Ascending aorta (tissue), 2 donors: ENCODE results near the gene TGFA. TPM values are rescaled to one million over a fixed set of nuclear protein-coding genes. Genes with fewer than 3 reads are reported as not detected.

Experiments used
- DNase-seq, 2 donors: peaks; one replicate each; pipeline ENCODE4 v3.0.0-alpha.2; 2019; ENCODE audit warnings: low spot score in 2 of 2
- H3K27ac ChIP-seq, 2 donors: fragments of 200-600 bp; sonication (generic); one replicate each; pipeline ENCODE4 v1.5.1; 2016 to 2017; ENCODE audit warnings: mild to moderate bottlenecking in 1 of 2
- H3K27me3 ChIP-seq: fragments of 200-600 bp; sonication (generic); one replicate; pipeline ENCODE4 v1.5.1; 2017
- H3K36me3 ChIP-seq, 2 donors: fragments of 200-600 bp; sonication (generic); one replicate each; pipeline ENCODE4 v1.5.1; 2016
- H3K4me1 ChIP-seq, 2 donors: fragments of 200-600 bp; sonication (generic); one replicate each; pipeline ENCODE4 v1.5.1; 2016 to 2017; ENCODE audit warnings: mild to moderate bottlenecking in 1 of 2
- H3K4me3 ChIP-seq, 2 donors: fragments of 200-600 bp; sonication (generic); one replicate each; pipeline ENCODE4 v1.5.1; 2016 to 2017; ENCODE audit warnings: mild to moderate bottlenecking in 1 of 2
- H3K9me3 ChIP-seq, 2 donors: fragments of 200-600 bp; sonication (generic); one replicate each; pipeline ENCODE4 v1.5.1; 2016
- intact Hi-C: fragments of 100-400 bp; cut with DNase I; formaldehyde crosslinking; loops from one replicate; pipeline ENCODE4 v1.15.1; 2023
- total RNA-seq: library from RNA; depleted of rRNA; stranded (reverse); fragments of >200 nt; gene quantifications from one replicate; pipeline ENCODE4 v1.1.0, GENCODE V29; 2016
- TF ChIP-seq, protein P1 (sequence below), 3 experiments: fragments of 200-600 bp in 2 of 3; fragments of 450-650 bp in 1 of 3; sonication (generic) in 2 of 3; IDR thresholded peaks; one replicate each; pipeline ENCODE4 v1.5.1; 2016 to 2019; ENCODE audit warnings: antibody characterized with exemption in 3 of 3, mild to moderate bottlenecking in 1 of 3, moderate library complexity in 1 of 3

Gene TGFA
- total RNA-seq, 1 donor from 2014 or later: 1.8 TPM

DNA sequence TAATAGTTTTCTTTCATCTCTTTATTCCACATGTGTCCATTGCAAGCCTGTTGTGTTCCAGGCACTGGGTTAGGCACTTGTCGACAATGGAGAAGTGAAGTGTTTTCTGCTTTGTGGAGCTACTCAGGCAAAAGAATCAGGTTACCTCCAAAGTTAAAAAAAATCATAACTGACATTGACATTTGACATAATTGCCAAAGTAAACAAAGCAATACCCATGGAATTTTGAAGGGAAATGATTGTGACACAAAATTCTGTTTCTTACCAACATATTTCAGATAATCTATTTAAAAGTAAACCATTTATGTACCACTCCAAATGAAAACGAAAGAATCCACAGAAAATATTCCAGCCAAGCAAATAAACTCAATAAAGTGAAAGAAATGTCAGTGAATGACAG lies 6.4 kb upstream of the TGFA start:
- TF ChIP-seq, protein P1, sequence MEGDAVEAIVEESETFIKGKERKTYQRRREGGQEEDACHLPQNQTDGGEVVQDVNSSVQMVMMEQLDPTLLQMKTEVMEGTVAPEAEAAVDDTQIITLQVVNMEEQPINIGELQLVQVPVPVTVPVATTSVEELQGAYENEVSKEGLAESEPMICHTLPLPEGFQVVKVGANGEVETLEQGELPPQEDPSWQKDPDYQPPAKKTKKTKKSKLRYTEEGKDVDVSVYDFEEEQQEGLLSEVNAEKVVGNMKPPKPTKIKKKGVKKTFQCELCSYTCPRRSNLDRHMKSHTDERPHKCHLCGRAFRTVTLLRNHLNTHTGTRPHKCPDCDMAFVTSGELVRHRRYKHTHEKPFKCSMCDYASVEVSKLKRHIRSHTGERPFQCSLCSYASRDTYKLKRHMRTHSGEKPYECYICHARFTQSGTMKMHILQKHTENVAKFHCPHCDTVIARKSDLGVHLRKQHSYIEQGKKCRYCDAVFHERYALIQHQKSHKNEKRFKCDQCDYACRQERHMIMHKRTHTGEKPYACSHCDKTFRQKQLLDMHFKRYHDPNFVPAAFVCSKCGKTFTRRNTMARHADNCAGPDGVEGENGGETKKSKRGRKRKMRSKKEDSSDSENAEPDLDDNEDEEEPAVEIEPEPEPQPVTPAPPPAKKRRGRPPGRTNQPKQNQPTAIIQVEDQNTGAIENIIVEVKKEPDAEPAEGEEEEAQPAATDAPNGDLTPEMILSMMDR (IDR thresholded peaks at IDR 0.05): no peak
- no peaks in the 10 kb centered on the region for H3K36me3 ChIP-seq
- intact Hi-C loops: no loop called here
- no peaks in the 10 kb centered on the region for H3K27me3 ChIP-seq
- H3K4me3 ChIP-seq: no peak overlapping the region
- no peak overlapping the region for H3K27ac ChIP-seq
- DNase-seq: no peak
- H3K9me3 ChIP-seq: no peaks in the 10 kb centered on the region
- H3K4me1 ChIP-seq: no peaks in the 10 kb centered on the region

DNA sequence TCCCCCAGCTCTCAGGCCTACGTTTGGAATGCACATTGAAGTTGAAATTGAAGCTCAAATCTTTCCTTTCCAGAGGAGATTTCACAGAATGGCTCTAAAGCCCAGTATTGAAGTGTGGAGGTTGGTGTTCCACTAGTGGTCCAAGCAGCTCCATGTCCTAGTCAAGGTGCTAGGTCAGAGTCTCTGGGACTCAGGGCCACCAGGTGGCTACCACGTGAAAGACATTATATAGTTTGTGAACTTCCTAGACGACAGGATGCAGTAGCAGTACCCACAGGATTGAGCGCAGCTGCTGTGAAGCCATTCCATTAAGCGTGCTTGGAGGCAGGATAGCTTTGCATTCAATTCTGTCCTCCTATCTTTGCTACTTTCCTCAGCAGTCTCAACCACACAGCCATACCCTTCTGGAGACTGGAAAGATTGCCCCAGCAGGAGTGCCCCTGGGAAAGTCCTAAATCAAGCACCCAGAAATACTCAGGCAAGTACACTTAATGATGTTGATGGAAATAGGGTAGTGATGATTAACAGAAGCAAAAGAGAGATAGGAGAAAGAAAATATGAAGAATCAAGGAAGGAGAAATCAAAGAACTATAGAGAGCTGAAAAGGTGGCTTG lies 4.7 kb upstream of the TGFA start:
- H3K36me3 ChIP-seq: no peaks in the 10 kb centered on the region
- TF ChIP-seq, protein P1 (IDR thresholded peaks at IDR 0.05): no peak
- intact Hi-C loops: no loop called here
- no peak overlapping the region for H3K4me3 ChIP-seq
- H3K4me1 ChIP-seq: peaks cover 0 to 7% of the 10 kb centered on the region in 2 donors
- H3K9me3 ChIP-seq: no peaks in the 10 kb centered on the region
- DNase-seq: no peak
- H3K27ac ChIP-seq: no peak overlapping the region
- no peaks in the 10 kb centered on the region for H3K27me3 ChIP-seq

DNA sequence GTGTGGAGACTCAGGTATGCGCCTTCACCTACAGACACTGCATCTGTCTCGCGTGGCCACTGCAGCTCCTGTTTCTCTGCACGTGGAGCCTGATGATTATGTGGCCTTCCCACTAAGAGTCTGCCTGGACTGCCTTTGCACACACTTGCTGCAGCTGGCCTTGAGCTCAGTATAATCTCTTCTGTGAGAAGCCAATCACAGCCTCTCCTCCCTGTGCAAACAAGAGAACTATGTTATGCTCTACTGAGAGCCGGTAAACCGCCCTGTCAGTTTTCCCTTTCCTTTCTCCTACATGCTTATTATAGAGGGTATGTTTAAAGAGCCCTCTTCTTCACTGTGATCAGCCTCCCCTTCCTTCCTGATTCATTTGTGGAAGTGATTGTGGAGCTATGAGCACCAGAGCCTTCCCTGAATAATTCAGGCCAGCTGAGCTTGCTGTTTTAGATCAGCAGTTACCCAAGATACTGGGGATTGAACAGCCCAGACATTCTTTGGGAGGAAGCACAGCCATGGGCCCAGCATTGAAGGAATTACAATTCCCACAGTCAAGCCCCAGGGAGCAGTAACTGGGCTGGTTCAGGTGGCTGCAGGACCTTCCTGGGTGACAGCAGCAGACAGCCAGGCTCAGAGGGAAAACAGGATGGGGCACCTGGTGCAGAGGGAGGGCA lies 3.7 kb upstream of the TGFA start:
- TF ChIP-seq, protein P1 (IDR thresholded peaks at IDR 0.05): no peak
- Histone ChIP-seq H3K27ac (no peak overlapping the region), H3K4me1 (peaks cover 0 to 11% of the 10 kb centered on the region in 2 donors), H3K27me3 (no peaks in the 10 kb centered on the region), H3K36me3 (no peaks in the 10 kb centered on the region), H3K4me3 (no peak overlapping the region), H3K9me3 (no peaks in the 10 kb centered on the region)
- intact Hi-C loops: no loop called here
- no peak for DNase-seq

DNA sequence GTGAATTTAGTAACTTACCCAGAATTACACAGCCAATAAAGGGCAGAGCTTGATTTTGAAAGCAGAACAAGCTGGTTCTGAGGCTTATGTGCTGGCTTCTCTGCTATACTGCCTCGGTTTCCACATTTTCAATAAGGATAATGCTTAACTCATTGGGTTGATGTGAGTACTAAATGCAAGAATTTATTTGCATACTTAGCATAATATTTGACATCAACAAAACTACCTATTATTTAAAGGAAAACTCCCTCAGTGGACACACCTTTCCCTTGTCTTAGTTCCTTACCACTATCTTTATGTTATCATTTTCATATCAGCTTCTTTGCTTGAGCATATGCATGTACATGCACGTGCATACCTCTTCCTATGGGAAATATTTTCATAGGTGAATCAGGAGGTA lies 3.0 kb upstream of the TGFA start:
- TF ChIP-seq, protein P1 (IDR thresholded peaks at IDR 0.05): no peak
- H3K27me3 ChIP-seq: no peaks in the 10 kb centered on the region
- H3K4me1 ChIP-seq: peaks cover 0 to 11% of the 10 kb centered on the region in 2 donors
- intact Hi-C loops: no loop called here
- no peaks in the 10 kb centered on the region for H3K36me3 ChIP-seq
- no peak overlapping the region for H3K4me3 ChIP-seq
- H3K27ac ChIP-seq: no peak overlapping the region
- no peak for DNase-seq
- no peaks in the 10 kb centered on the region for H3K9me3 ChIP-seq

DNA sequence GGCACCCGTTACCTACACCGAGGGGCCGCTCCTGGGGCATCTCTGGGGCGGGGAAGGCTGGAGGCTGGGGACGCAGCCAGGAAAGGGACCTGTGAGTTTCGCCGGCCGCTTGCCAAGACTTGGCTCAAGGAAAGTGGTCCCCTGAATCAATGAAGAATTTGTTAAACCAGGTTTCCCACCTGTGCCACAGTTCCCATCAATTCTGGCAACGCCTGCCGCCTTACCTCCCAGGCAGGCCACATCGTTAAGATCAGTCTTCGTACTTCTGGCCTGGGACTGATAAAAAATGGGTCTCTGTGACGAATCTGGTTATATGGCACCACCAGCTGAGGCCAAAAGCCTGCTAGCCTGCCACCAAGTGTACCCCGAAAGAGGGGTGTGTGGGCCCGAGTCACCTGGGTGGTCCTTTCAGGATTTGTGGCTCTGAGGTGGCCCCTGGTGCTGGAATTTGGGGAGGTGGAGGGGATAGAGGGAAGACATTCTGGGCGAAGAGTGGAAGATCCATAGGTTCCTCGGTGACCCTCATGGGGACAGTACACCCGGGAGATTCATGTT lies 789 bp upstream of the TGFA start:
- Histone ChIP-seq H3K27ac (peak overlapping the region; percentile 23 to 34), H3K36me3 (no peaks in the 10 kb centered on the region), H3K9me3 (no peaks in the 10 kb centered on the region), H3K4me3 (peak overlapping the region; percentile 73 to 89), H3K4me1 (peaks cover 0 to 11% of the 10 kb centered on the region in 2 donors), H3K27me3 (no peaks in the 10 kb centered on the region)
- no peak for DNase-seq
- intact Hi-C loops: no loop called here
- TF ChIP-seq, protein P1 (IDR thresholded peaks at IDR 0.05): no peak
